Tibial artery (tissue), 4 donors: ENCODE data around the gene ARPC5L.

ENCODE experiments used
- DNase-seq, 2 donors: peaks; one replicate each; pipeline ENCODE4 v3.0.0-alpha.2; 2019
- H3K27ac ChIP-seq, 2 donors: fragments of 200-600 bp; sonication (generic) in 1 of 2; 1 replicate in 1 of 2; 2 replicates in 1 of 2; pipeline ENCODE4 v1.5.1; 2018 to 2019; ENCODE audit warnings: mild to moderate bottlenecking in 1 of 2
- H3K27me3 ChIP-seq, 2 donors: fragments of 200-600 bp; sonication (generic) in 1 of 2; one replicate each; pipeline versions ENCODE4 v1.5.1 to v1.6.0; 2016 to 2019
- H3K36me3 ChIP-seq, 3 donors: fragments of 200-600 bp; sonication (generic) in 2 of 3; one replicate each; pipeline ENCODE4 v1.5.1; 2016 to 2019; ENCODE audit warnings: mild to moderate bottlenecking in 2 of 3
- H3K4me1 ChIP-seq, 4 donors: fragments of 200-600 bp; sonication (generic) in 2 of 4; 1 replicate in 3 of 4; 2 replicates in 1 of 4; pipeline ENCODE4 v1.5.1; 2016 to 2019
- H3K4me3 ChIP-seq, 2 donors: fragments of 200-600 bp; sonication (generic) in 1 of 2; 1 replicate in 1 of 2; 2 replicates in 1 of 2; pipeline ENCODE4 v1.5.1; 2018 to 2019; ENCODE audit warnings: mild to moderate bottlenecking in 2 of 2
- H3K9me3 ChIP-seq, 3 donors: fragments of 200-600 bp; sonication (generic) in 1 of 3; one replicate each; pipeline ENCODE4 v1.5.1; 2016 to 2019
- CTCF ChIP-seq, 2 experiments: fragments of 200-600 bp in 1 of 2; fragments of 450-650 bp in 1 of 2; IDR thresholded peaks; one replicate each; pipeline ENCODE4 v1.5.1; 2017 to 2019; ENCODE audit warnings: antibody characterized with exemption in 2 of 2, mild to moderate bottlenecking in 1 of 2, moderate library complexity in 1 of 2
- intact Hi-C: fragments of 100-400 bp; cut with DNase I; formaldehyde crosslinking; loops from one replicate; pipeline ENCODE4 v1.15.0; 2023; ENCODE audit warnings: low total_unique reads

ARPC5L gene

GRCh38 chr9:124873664-124874063 is 11.7 kb downstream of the ARPC5L start:
- Histone ChIP-seq H3K27me3 (no peaks in the 10 kb centered on the region), H3K4me1 (peaks cover 0 to 48% (median 35%) of the 10 kb centered on the region in 4 donors), H3K27ac (no peak overlapping the region), H3K4me3 (no peak overlapping the region), H3K36me3 (peaks cover 31 to 54% (median 38%) of the 10 kb centered on the region in 3 donors), H3K9me3 (no peaks in the 10 kb centered on the region)
- no peak for TF ChIP-seq CTCF (IDR thresholded peaks at IDR 0.05)
- no peak for DNase-seq
- intact Hi-C loops, result no loop called here

- intact Hi-C loops, result no loop called here
- Histone ChIP-seq H3K36me3 (peaks cover 47 to 73% (median 55%) of the 10 kb centered on the region in 3 donors), H3K4me3 (no peak overlapping the region), H3K27me3 (no peaks in the 10 kb centered on the region), H3K4me1 (peaks cover 0 to 38% (median 25%) of the 10 kb centered on the region in 4 donors), H3K27ac (no peak overlapping the region), H3K9me3 (no peaks in the 10 kb centered on the region)
- TF ChIP-seq CTCF (IDR thresholded peaks at IDR 0.05), result no peak
- DNase-seq, result no peak
These were observed 13.6 kb downstream of the ARPC5L start for GRCh38 chr9:124875501-124875900.

GRCh38 chr9:124877021-124877782 is 15.3 kb downstream of the ARPC5L start:
- DNase-seq, result no peak
- intact Hi-C loops, result no loop called here
- H3K4me3 ChIP-seq, result no peak overlapping the region
- peaks cover 0 to 21% (median 13%) of the 10 kb centered on the region in 4 donors for H3K4me1 ChIP-seq
- no peak overlapping the region for H3K27ac ChIP-seq
- H3K9me3 ChIP-seq, result no peaks in the 10 kb centered on the region
- no peaks in the 10 kb centered on the region for H3K27me3 ChIP-seq
- peaks cover 64 to 90% (median 66%) of the 10 kb centered on the region in 3 donors for H3K36me3 ChIP-seq
- no peak for TF ChIP-seq CTCF (IDR thresholded peaks at IDR 0.05)

GRCh38 chr9:124878021-124878420 is 16.1 kb downstream of the ARPC5L start:
- H3K4me1 ChIP-seq, result peaks cover 0 to 13% (median 5%) of the 10 kb centered on the region in 4 donors
- peaks cover 66 to 98% (median 71%) of the 10 kb centered on the region in 3 donors for H3K36me3 ChIP-seq
- intact Hi-C loops, result no loop called here
- H3K27me3 ChIP-seq, result no peaks in the 10 kb centered on the region
- H3K9me3 ChIP-seq, result no peaks in the 10 kb centered on the region
- TF ChIP-seq CTCF (IDR thresholded peaks at IDR 0.05), result no peak
- no peak overlapping the region for H3K4me3 ChIP-seq
- DNase-seq, result no peak
- no peak overlapping the region for H3K27ac ChIP-seq

- H3K4me3 ChIP-seq, result no peak overlapping the region
- H3K9me3 ChIP-seq, result no peaks in the 10 kb centered on the region
- H3K27me3 ChIP-seq, result no peaks in the 10 kb centered on the region
- peaks cover 66 to 100% (median 71%) of the 10 kb centered on the region in 3 donors for H3K36me3 ChIP-seq
- no peak for DNase-seq
- H3K4me1 ChIP-seq, result peaks cover 0 to 8% (median under 1%) of the 10 kb centered on the region in 4 donors
- no peak for TF ChIP-seq CTCF (IDR thresholded peaks at IDR 0.05)
- intact Hi-C loops, result no loop called here
- no peak overlapping the region for H3K27ac ChIP-seq
These were observed 16.6 kb downstream of the ARPC5L start for GRCh38 chr9:124878518-124878917.
